Measurements from ENCODE around the gene GPBAR1. TPM values are rescaled to one million over a fixed set of nuclear protein-coding genes. Genes with fewer than 3 reads are reported as not detected.

Gene GPBAR1
- polyA plus RNA-seq, 1 of the 3 experiments (the other 2 are of a cell fraction) = 0.13 TPM

Other genes starting within 250 kb of the GPBAR1 start
- gene RUFY4, start 191.8 kb upstream of the GPBAR1 start, polyA plus RNA-seq (2012; rRNA removed) = not detected in 2 replicates
- gene CXCR2, start 135.0 kb upstream of the GPBAR1 start, polyA plus RNA-seq (2012; rRNA removed) = not detected in 2 replicates
- not detected in 2 replicates for gene CXCR1, start 94.1 kb upstream of the GPBAR1 start, polyA plus RNA-seq (2012; rRNA removed)
- gene ARPC2, start 43.8 kb upstream of the GPBAR1 start, polyA plus RNA-seq (2012; rRNA removed) = 319 and 387 TPM in 2 replicates
- gene AAMP, start 9.1 kb downstream of the GPBAR1 start, polyA plus RNA-seq (2012; rRNA removed) = 223 and 276 TPM in 2 replicates
- gene PNKD, start 9.5 kb downstream of the GPBAR1 start, polyA plus RNA-seq (2012; rRNA removed) = 92.2 and 101 TPM in 2 replicates
- 7.3 and 7.8 TPM in 2 replicates for gene TMBIM1, start 31.5 kb downstream of the GPBAR1 start, polyA plus RNA-seq (2012; rRNA removed)
- 0.18 and 0.26 TPM in 2 replicates for gene CATIP, start 95.8 kb downstream of the GPBAR1 start, polyA plus RNA-seq (2012; rRNA removed)
- 0.26 and 0.31 TPM in 2 replicates for gene SLC11A1, start 121.3 kb downstream of the GPBAR1 start, polyA plus RNA-seq (2012; rRNA removed)
- 78.5 and 88.0 TPM in 2 replicates for gene CTDSP1, start 138.9 kb downstream of the GPBAR1 start, polyA plus RNA-seq (2012; rRNA removed)
- gene VIL1, start 158.1 kb downstream of the GPBAR1 start, polyA plus RNA-seq (2012; rRNA removed) = under 0.01 and 0.02 TPM in 2 replicates

Measured in SK-N-SH (cell line).